Measurements from ENCODE around the gene IGSF6.
"Not testable (repeated sequence)": the region's sequence is repeated elsewhere in the genome, so short reads cannot be mapped to it uniquely, and the experiment has no call there.

IGSF6 gene

GRCh38 chr16:21697032-21697431 is 44.6 kb upstream of the IGSF6 start:
- H4K20me1 ChIP-seq (ENCODE audit: insufficient read depth, low read length): no peaks in the 10 kb centered on the region
- H3K9ac ChIP-seq (ENCODE audit: low read length): no peak overlapping the region
- H3K27ac ChIP-seq (ENCODE audit: low read length): no peak overlapping the region
- TF ChIP-seq CTCF (IDR thresholded peaks at IDR 0.05; ENCODE audit: low read depth, low read length) (no peak), EZH2phosphoT487 (IDR thresholded peaks at IDR 0.05; ENCODE audit: low read depth) (no peak)
- no peak overlapping the region for H3K4me2 ChIP-seq (ENCODE audit: low read length)
- H3K27me3 ChIP-seq (ENCODE audit: low read depth, low read length): peaks cover 22% of the 10 kb centered on the region
- peaks cover under 1% of the 10 kb centered on the region; the same call in 1 of the 2 replicates for H3K4me1 ChIP-seq (ENCODE audit: low read length)
- no peaks in the 10 kb centered on the region for H3K9me3 ChIP-seq (ENCODE audit: insufficient read depth, low read length)
- H3K36me3 ChIP-seq (replicated peaks; ENCODE audit: low read depth, low read length): no peaks in the 10 kb centered on the region
- H3K79me2 ChIP-seq (ENCODE audit: low read length): no peaks in the 10 kb centered on the region
- no peak overlapping the region for H3K4me3 ChIP-seq (ENCODE audit: low read length)
- H2AFZ ChIP-seq (ENCODE audit: low read depth, low read length): no peak overlapping the region

- H3K9ac ChIP-seq (ENCODE audit: low read length): no peak overlapping the region
- H3K27ac ChIP-seq (ENCODE audit: low read length): no peak overlapping the region
- no peak overlapping the region for H3K4me3 ChIP-seq (ENCODE audit: low read length)
- H4K20me1 ChIP-seq (ENCODE audit: insufficient read depth, low read length): no peaks in the 10 kb centered on the region
- no peak overlapping the region for H2AFZ ChIP-seq (ENCODE audit: low read depth, low read length)
- no peak for TF ChIP-seq EZH2phosphoT487 (IDR thresholded peaks at IDR 0.05; ENCODE audit: low read depth)
- no peak for TF ChIP-seq CTCF (IDR thresholded peaks at IDR 0.05; ENCODE audit: low read depth, low read length)
- H3K4me1 ChIP-seq (ENCODE audit: low read length): no peaks in the 10 kb centered on the region
- H3K4me2 ChIP-seq (ENCODE audit: low read length): no peak overlapping the region
- peaks cover 18% of the 10 kb centered on the region for H3K27me3 ChIP-seq (ENCODE audit: low read depth, low read length)
- H3K79me2 ChIP-seq (ENCODE audit: low read length): no peaks in the 10 kb centered on the region
- H3K36me3 ChIP-seq (replicated peaks; ENCODE audit: low read depth, low read length): no peaks in the 10 kb centered on the region
- no peaks in the 10 kb centered on the region for H3K9me3 ChIP-seq (ENCODE audit: insufficient read depth, low read length)
These were observed 42.2 kb upstream of the IGSF6 start for GRCh38 chr16:21694609-21695008.

- peaks cover 19% of the 10 kb centered on the region for H3K27me3 ChIP-seq (ENCODE audit: low read depth, low read length)
- H3K9me3 ChIP-seq (ENCODE audit: insufficient read depth, low read length); H3K9ac ChIP-seq (ENCODE audit: low read length); H2AFZ ChIP-seq (ENCODE audit: low read depth, low read length); H3K4me2 ChIP-seq (ENCODE audit: low read length); H3K4me3 ChIP-seq (ENCODE audit: low read length); H4K20me1 ChIP-seq (ENCODE audit: insufficient read depth, low read length); H3K4me1 ChIP-seq (ENCODE audit: low read length); H3K27ac ChIP-seq (ENCODE audit: low read length); H3K36me3 ChIP-seq (replicated peaks; ENCODE audit: low read depth, low read length); H3K79me2 ChIP-seq (ENCODE audit: low read length): not testable (repeated sequence)
These were observed 38.6 kb upstream of the IGSF6 start for GRCh38 chr16:21690967-21691366.

- Histone ChIP-seq H3K9ac (ENCODE audit: low read length) (no peak overlapping the region), H3K4me1 (ENCODE audit: low read length) (no peaks in the 10 kb centered on the region)
These were observed 36.7 kb upstream of the IGSF6 start for GRCh38 chr16:21689107-21689506.

More at GRCh38 chr16:21689107-21689506, 36.7 kb upstream of the IGSF6 start:
- H3K4me3 ChIP-seq (ENCODE audit: low read length): no peak overlapping the region
- TF ChIP-seq EZH2phosphoT487 (IDR thresholded peaks at IDR 0.05; ENCODE audit: low read depth) (no peak), CTCF (IDR thresholded peaks at IDR 0.05; ENCODE audit: low read depth, low read length) (no peak)
- H3K27ac ChIP-seq (ENCODE audit: low read length): no peak overlapping the region
- H3K79me2 ChIP-seq (ENCODE audit: low read length): no peaks in the 10 kb centered on the region
- H4K20me1 ChIP-seq (ENCODE audit: insufficient read depth, low read length): no peaks in the 10 kb centered on the region
- H3K4me2 ChIP-seq (ENCODE audit: low read length): no peak overlapping the region
- H2AFZ ChIP-seq (ENCODE audit: low read depth, low read length): no peak overlapping the region
- H3K9me3 ChIP-seq (ENCODE audit: insufficient read depth, low read length): no peaks in the 10 kb centered on the region
- H3K36me3 ChIP-seq (replicated peaks; ENCODE audit: low read depth, low read length): no peaks in the 10 kb centered on the region
- H3K27me3 ChIP-seq (ENCODE audit: low read depth, low read length): peaks cover 6% of the 10 kb centered on the region; the same call in 1 of the 2 replicates

Measured in OCI-LY3 (cell line).